GM12878 (cell line): ENCODE data around the gene ABCA7. TPM values are rescaled to one million over a fixed set of nuclear protein-coding genes. Genes with fewer than 3 reads are reported as not detected.

Experiments
- ATAC-seq: fragments of 200-7000 bp; cut with Tn5 transposase; 3 replicates; pipeline ENCODE4 v1.9.1; 2020; ENCODE audit warnings: mild to moderate bottlenecking, moderate library complexity
- BruUV-seq: library from RNA; stranded (reverse); fragments of 400-500 nt; replicated peaks from 2 replicates; lab custom pipeline; 2021; lab: Mats Ljungman, UMichigan
- CTCF ChIA-PET: fragments of 300-600 bp; sonication (Branson Sonifier 250); formaldehyde crosslinking; extraction: SDS; loops from one replicate; lab custom pipeline; 2021; ENCODE audit warnings: inconsistent platforms; lab: Yijun Ruan, JAX
- POLR2A ChIA-PET: fragments of 350-600 bp; formaldehyde crosslinking; extraction: SDS; loops from one replicate; lab custom pipeline; 2021; ENCODE audit warnings: inconsistent platforms; lab: Charles Lee
- RAD21 ChIA-PET: fragments of 300-600 bp; sonication (Branson Sonifier 250); formaldehyde crosslinking; loops from one replicate; lab custom pipeline; 2023; ENCODE audit warnings: antibody characterized with exemption; ENCODE audit not compliant: unreplicated experiment; lab: Charles Lee
- SMC1A ChIA-PET: fragments of 300-600 bp; sonication (Branson Sonifier 250); formaldehyde crosslinking; loops from one replicate; lab custom pipeline; 2023; ENCODE audit not compliant: unreplicated experiment, uncharacterized antibody; lab: Charles Lee
- DNase-seq: peaks from one replicate; pipeline ENCODE4 v3.0.0-alpha.2; 2011; ENCODE audit warnings: low read depth, low spot score
- FAIRE-seq: peaks from 3 replicates; lab custom pipeline; 2011; peaks lifted over from hg19 to GRCh38; lab: Jason Lieb, UNC
- H2AFZ ChIP-seq: 2 replicates; pipeline ENCODE4 v1.6.0; 2011; ENCODE audit warnings: low read depth, low read length, control low read depth; ENCODE audit not compliant: control insufficient read depth
- H3K27ac ChIP-seq: 2 replicates; pipeline ENCODE4 v1.5.1; 2011; ENCODE audit warnings: control low read depth; ENCODE audit not compliant: control insufficient read depth, insufficient read depth
- H3K27me3 ChIP-seq, 2 experiments: replicated peaks in 1 of 2; 2 replicates each; pipeline versions ENCODE4 v1.6.0 to v1.6.1; 2011; ENCODE audit warnings: low read length in 1 of 2; ENCODE audit not compliant: control insufficient read depth in 2 of 2, insufficient read depth in 2 of 2
- H3K36me3 ChIP-seq, 2 experiments: 2 replicates each; pipeline ENCODE4 v1.5.1; 2011; ENCODE audit warnings: low read length in 1 of 2; ENCODE audit not compliant: control insufficient read depth in 2 of 2, insufficient read depth in 2 of 2
- H3K4me1 ChIP-seq: 2 replicates; pipeline ENCODE4 v1.6.1; 2011; ENCODE audit warnings: mild to moderate bottlenecking, low read length, moderate library complexity, mixed read lengths; ENCODE audit not compliant: control insufficient read depth, insufficient read depth
- H3K4me2 ChIP-seq: 2 replicates; pipeline ENCODE4 v1.6.0; 2011; ENCODE audit warnings: control low read depth; ENCODE audit not compliant: control insufficient read depth, insufficient read depth
- H3K4me3 ChIP-seq: fragments of 200-600 bp; sonication (generic); 2 replicates; pipeline ENCODE4 v1.5.1; 2016
- H3K79me2 ChIP-seq: 2 replicates; pipeline ENCODE4 v1.6.0; 2011; ENCODE audit warnings: low read length; ENCODE audit not compliant: control insufficient read depth, insufficient read depth
- H3K9ac ChIP-seq: 2 replicates; pipeline ENCODE4 v1.8.0; 2011; ENCODE audit warnings: low read length, control low read depth, mixed read lengths; ENCODE audit not compliant: control insufficient read depth, insufficient read depth
- H3K9me3 ChIP-seq: replicated peaks from 3 replicates; pipeline ENCODE4 v1.5.1; 2011; ENCODE audit warnings: mild to moderate bottlenecking, low read length; ENCODE audit not compliant: control insufficient read depth, insufficient read depth
- H4K20me1 ChIP-seq: 2 replicates; pipeline ENCODE4 v1.6.0; 2011; ENCODE audit not compliant: control insufficient read depth, insufficient read depth
- BCL11A ChIP-seq: IDR thresholded peaks from 2 replicates; pipeline ENCODE4 v1.6.1; 2011; ENCODE audit warnings: low read depth, low read length
- BHLHE40 ChIP-seq, 2 experiments: fragments of 450-650 bp in 1 of 2; IDR thresholded peaks; 2 replicates each; pipeline ENCODE4 v1.6.1; 2011 to 2017; ENCODE audit warnings: low read depth in 2 of 2, borderline replicate concordance in 1 of 2, improper control_type of control experiment in 1 of 2, low read length in 1 of 2, mild to moderate bottlenecking in 1 of 2
- DPF2 ChIP-seq: fragments of 450-650 bp; IDR thresholded peaks from 2 replicates; pipeline ENCODE4 v1.6.1; 2017; ENCODE audit warnings: mild to moderate bottlenecking
- E4F1 ChIP-seq: fragments of 450-650 bp; IDR thresholded peaks from 2 replicates; pipeline ENCODE4 v1.6.1; 2018; ENCODE audit warnings: borderline replicate concordance, mild to moderate bottlenecking; ENCODE audit not compliant: partially characterized antibody
- EED ChIP-seq: sonication (generic); IDR thresholded peaks from 2 replicates; pipeline ENCODE4 v1.6.1; 2016; ENCODE audit warnings: antibody characterized with exemption, low read depth
- HDGF ChIP-seq: fragments of 450-650 bp; IDR thresholded peaks from 2 replicates; pipeline ENCODE4 v1.6.1; 2016; ENCODE audit warnings: antibody characterized with exemption
- LARP7 ChIP-seq: fragments of 450-650 bp; IDR thresholded peaks from 2 replicates; pipeline ENCODE4 v1.6.1; 2017; ENCODE audit warnings: mild to moderate bottlenecking
- NR2C1 ChIP-seq: fragments of 450-650 bp; IDR thresholded peaks from 2 replicates; pipeline ENCODE4 v1.6.1; 2017; ENCODE audit warnings: antibody characterized with exemption, mild to moderate bottlenecking, moderate library complexity
- NR2F1 ChIP-seq: fragments of 450-650 bp; conservative IDR thresholded peaks from 2 replicates; pipeline ENCODE4 v1.6.1; 2017; ENCODE audit warnings: mild to moderate bottlenecking
- PML ChIP-seq: IDR thresholded peaks from 2 replicates; pipeline ENCODE4 v1.6.1; 2012; ENCODE audit warnings: low read length, inconsistent platforms
- ZNF622 ChIP-seq: fragments of 450-650 bp; IDR thresholded peaks from 2 replicates; pipeline ENCODE4 v1.6.1; 2017; ENCODE audit warnings: mild to moderate bottlenecking, inconsistent platforms
- WGBS: methylation state at CpG from one replicate; pipeline ENCODE4 v1.1.6; 2016; ENCODE audit warnings: low lambda C conversion rate; ENCODE audit not compliant: insufficient replicate concordance, insufficient coverage; ENCODE audit errors: missing lambda C conversion rate; 5-methylcytosine and 5-hydroxymethylcytosine counted together
- in situ Hi-C: fragments of 300-500 bp; cut with MboI; formaldehyde crosslinking; loops from 9 replicates; pipeline ENCODE4 v1.14.3; 2018; ENCODE audit warnings: mixed read lengths
- intact Hi-C: fragments of 100-400 bp; cut with micrococcal nuclease; formaldehyde crosslinking; loops from one replicate; pipeline ENCODE4 v1.14.2; 2022; ENCODE audit not compliant: unreplicated experiment
- polyA plus RNA-seq, 11 experiments: library from polyadenylated mRNA; depleted of rRNA in 4 of 11; unstranded in 6 of 11; stranded (reverse) in 5 of 11; fragments of >200 nt; fragmentation: Nextera tagmentation in 4 of 11; fragmentation: Illumina TruSeq in 1 of 11; extraction: Ambion mirVana in 4 of 11; extraction: Trizol in 1 of 11; gene quantifications; 1 replicate in 1 of 11; 2 replicates in 10 of 11; pipeline versions ENCODE4 v1.2.1 to v1.2.3, GENCODE V29; 2011 to 2016; ENCODE audit warnings: inconsistent platforms in 2 of 11, missing spikeins in 2 of 11, low read depth in 1 of 11
- total RNA-seq, 4 experiments: library from RNA; depleted of rRNA in 3 of 4; stranded (reverse); fragments of >200 nt in 3 of 4; fragmentation: Illumina TruSeq in 1 of 4; extraction: Trizol in 1 of 4; gene quantifications; 2 replicates each; pipeline versions ENCODE4 v1.2.1 to v1.2.3, GENCODE V29; 2013 to 2021

Gene ABCA7
- total and polyA plus RNA-seq, 10 of the 15 experiments (the other 5 are each of a cell fraction or from before 2014, with no cell fraction given) = 1.0 to 49.5 (median 14.8) TPM

- Histone ChIP-seq H3K4me3 (peak overlapping the region; percentile 83), H3K79me2 (peaks cover 65% of the 10 kb centered on the region), H3K4me1 (peaks cover 32% of the 10 kb centered on the region), H3K27me3 (no peaks in the 10 kb centered on the region), H3K4me2 (peak overlapping the region; percentile 48), H3K9ac (peak overlapping the region; percentile 94), H3K36me3 (peaks cover 0 to 4% of the 10 kb centered on the region in 2 experiments; a peak in 2 of 4 replicates), H3K9me3 (no peaks in the 10 kb centered on the region), H3K27ac (peak overlapping the region; percentile 99), H4K20me1 (peaks cover 6% of the 10 kb centered on the region; the same call in 1 of the 2 replicates), H2AFZ (no peak overlapping the region)
- WGBS = 3% methylated on average over 18 of the region's 18 CpGs
- POLR2A ChIA-PET = interaction anchor here (0.8 to 1.7 kb wide), 9 partner anchors 9 to 224 kb away, joined by 3 to 9 read pairs (median 3); partner anchors contain the start of genes ARHGAP45 and WDR18
- ATAC-seq = no peak
- TF ChIP-seq ZNF622 = no peak
- TF ChIP-seq DPF2 = no peak
- TF ChIP-seq LARP7 = 0 out of 2 replicates have a peak, but pooled peaks have one; percentile 20
- FAIRE-seq = no peak
- in situ Hi-C loops (no loop called here), intact Hi-C loops (no loop called here)
- SMC1A ChIA-PET = interaction anchor here (0.5 to 2.0 kb wide), 5 partner anchors 8 to 114 kb away, joined by 3 to 8 read pairs (median 4); partner anchors contain the start of gene WDR18
- no peak for DNase-seq
- no TSS peak for BruUV-seq
- CTCF ChIA-PET = interaction anchor here (0.6 to 1.9 kb wide), 5 partner anchors 35 to 250 kb away, joined by 3 to 6 read pairs (median 4); partner anchors contain the start of genes CIRBP and WDR18
- RAD21 ChIA-PET = interaction anchor here (0.7 to 1.4 kb wide), 5 partner anchors 9 to 69 kb away, joined by 3 to 5 read pairs (median 3); partner anchors contain the start of genes ARHGAP45 and WDR18
These were observed 20.3 kb upstream of the ABCA7 start for GRCh38 chr19:1019616-1019961.

GRCh38 chr19:1019980-1020867 lies 19.7 kb upstream of the ABCA7 start:
- ATAC-seq (peak; percentile 2; the same call in 2 of the 3 replicates), DNase-seq (no peak), FAIRE-seq (no peak)
- intact Hi-C loops (loop anchor here (2.0 kb wide), 1 partner anchor 83 kb away; the partner anchor contains the start of gene GPX4), in situ Hi-C loops (no loop called here)
- ChIA-PET POLR2A (interaction anchor here (0.7 to 1.7 kb wide), 10 partner anchors 8 to 223 kb away, joined by 3 to 9 read pairs (median 3); partner anchors contain the start of genes ARHGAP45 and WDR18), CTCF (interaction anchor here (0.6 to 1.9 kb wide), 4 partner anchors 36 to 249 kb away, joined by 3 to 6 read pairs (median 5); partner anchors contain the start of genes CIRBP and WDR18), SMC1A (interaction anchor here (0.5 to 2.0 kb wide), 5 partner anchors 7 to 113 kb away, joined by 3 to 8 read pairs (median 4); partner anchors contain the start of gene WDR18), RAD21 (interaction anchor here (0.6 to 1.4 kb wide), 5 partner anchors 8 to 69 kb away, joined by 3 to 4 read pairs (median 3); partner anchors contain the start of gene WDR18)
- H3K4me3 ChIP-seq = peak overlapping the region; percentile 83
- H3K79me2 ChIP-seq = peaks cover 58% of the 10 kb centered on the region
- H3K4me1 ChIP-seq = peaks cover 32% of the 10 kb centered on the region
- no peaks in the 10 kb centered on the region; a peak in 1 of 4 replicates for H3K36me3 ChIP-seq
- no TSS peak for BruUV-seq
- peak overlapping the region; percentile 94 for H3K9ac ChIP-seq
- H3K4me2 ChIP-seq = peak overlapping the region; percentile 48
- no peak overlapping the region for H2AFZ ChIP-seq
- no peak for TF ChIP-seq E4F1
- no peak for TF ChIP-seq PML
- peak; percentile 80 for TF ChIP-seq NR2C1
- TF ChIP-seq EED = no peak
- TF ChIP-seq HDGF = 0 out of 2 replicates have a peak, but pooled peaks have one; percentile 26
- peak in 1 of 2 experiments; percentile 16; a peak in 1 of 4 replicates for TF ChIP-seq BHLHE40 (IDR thresholded peaks at IDR 0.05; ENCODE audit: borderline replicate concordance in 1 of 2, low read depth in 2 of 2, low read length in 1 of 2)
- TF ChIP-seq DPF2 = no peak
- TF ChIP-seq NR2F1 = peak; percentile 84
- no peak for TF ChIP-seq BCL11A
- H3K27me3 ChIP-seq = no peaks in the 10 kb centered on the region
- H3K27ac ChIP-seq = peak overlapping the region; percentile 99
- no peaks in the 10 kb centered on the region for H3K9me3 ChIP-seq
- H4K20me1 ChIP-seq = peaks cover 6% of the 10 kb centered on the region; the same call in 1 of the 2 replicates
- WGBS = 1% methylated on average over 59 of the region's 60 CpGs
